ENCODE measurements around the gene XRCC4.

The XRCC4 gene

GRCh38 chr5:83397658-83398057 lies 320.3 kb downstream of the XRCC4 start:
- DNase-seq = no peak

- DNase-seq = no peak
These were observed 322.9 kb downstream of the XRCC4 start for GRCh38 chr5:83400241-83400640.

GRCh38 chr5:83400701-83401100 lies 323.4 kb downstream of the XRCC4 start:
- no peak for DNase-seq

- no peak for DNase-seq
These were observed 323.9 kb downstream of the XRCC4 start for GRCh38 chr5:83401122-83401731.

- DNase-seq = no peak
These were observed 324.4 kb downstream of the XRCC4 start for GRCh38 chr5:83401775-83402174.
